Activated CD4-positive, alpha-beta T cell treated with anti-CD3 and anti-CD28 coated beads, Interleukin-2, amount 50 U/mL, for 1 hour (primary cell): ENCODE measurements around the gene ADCY5.

Source experiments
- DNase-seq: peaks from one replicate; pipeline ENCODE4 v3.0.0-alpha.2; 2020

ADCY5 gene

DNA sequence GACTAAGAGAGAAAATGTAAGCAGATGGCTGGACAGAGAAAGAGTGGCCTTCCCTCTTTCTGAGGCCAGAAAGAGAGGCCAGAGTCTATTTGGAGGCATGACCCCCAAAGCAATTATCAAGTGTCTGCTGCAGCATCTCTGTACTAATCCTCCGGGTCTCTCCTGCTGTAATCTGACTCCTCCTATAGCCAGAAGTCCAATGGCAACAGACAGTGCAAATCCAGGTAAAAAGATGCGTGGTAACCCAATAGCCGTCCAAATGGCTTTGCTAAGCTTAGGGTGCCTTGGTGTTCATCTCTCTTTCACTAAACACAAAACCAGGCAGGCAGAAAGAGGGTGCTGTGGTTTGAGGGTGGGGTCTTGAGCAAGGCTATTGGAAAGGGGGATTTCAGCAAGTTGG, 91.6 kb downstream of the ADCY5 start:
- no peak for DNase-seq

DNA sequence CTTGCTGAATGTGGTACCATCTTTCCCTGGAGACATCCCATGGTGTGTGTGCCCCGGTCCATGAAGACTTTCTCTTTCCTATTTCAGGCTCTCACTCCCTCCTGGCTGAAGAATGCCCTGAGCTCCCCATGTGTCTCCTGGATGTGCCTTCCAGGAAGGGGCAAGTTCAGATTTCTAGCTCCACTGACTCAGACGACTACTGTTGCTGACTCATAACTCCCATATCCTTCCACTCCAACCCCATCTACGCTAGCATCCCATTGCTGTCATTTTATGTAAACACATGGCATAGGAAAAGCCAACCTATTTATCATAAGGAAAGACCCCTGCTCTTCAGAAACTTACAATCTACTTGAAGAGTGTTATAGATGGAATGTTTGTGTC, 95.0 kb downstream of the ADCY5 start:
- DNase-seq, result no peak

- DNase-seq, result no peak
Observed at GRCh38 chr3:123353227-123353849, 95.6 kb downstream of the ADCY5 start.

GRCh38 chr3:123352134-123352554, 96.7 kb downstream of the ADCY5 start:
- DNase-seq, result no peak

GRCh38 chr3:123351501-123351900, 97.4 kb downstream of the ADCY5 start:
- no peak for DNase-seq

GRCh38 chr3:123350971-123351370, 97.9 kb downstream of the ADCY5 start:
- no peak for DNase-seq

DNA sequence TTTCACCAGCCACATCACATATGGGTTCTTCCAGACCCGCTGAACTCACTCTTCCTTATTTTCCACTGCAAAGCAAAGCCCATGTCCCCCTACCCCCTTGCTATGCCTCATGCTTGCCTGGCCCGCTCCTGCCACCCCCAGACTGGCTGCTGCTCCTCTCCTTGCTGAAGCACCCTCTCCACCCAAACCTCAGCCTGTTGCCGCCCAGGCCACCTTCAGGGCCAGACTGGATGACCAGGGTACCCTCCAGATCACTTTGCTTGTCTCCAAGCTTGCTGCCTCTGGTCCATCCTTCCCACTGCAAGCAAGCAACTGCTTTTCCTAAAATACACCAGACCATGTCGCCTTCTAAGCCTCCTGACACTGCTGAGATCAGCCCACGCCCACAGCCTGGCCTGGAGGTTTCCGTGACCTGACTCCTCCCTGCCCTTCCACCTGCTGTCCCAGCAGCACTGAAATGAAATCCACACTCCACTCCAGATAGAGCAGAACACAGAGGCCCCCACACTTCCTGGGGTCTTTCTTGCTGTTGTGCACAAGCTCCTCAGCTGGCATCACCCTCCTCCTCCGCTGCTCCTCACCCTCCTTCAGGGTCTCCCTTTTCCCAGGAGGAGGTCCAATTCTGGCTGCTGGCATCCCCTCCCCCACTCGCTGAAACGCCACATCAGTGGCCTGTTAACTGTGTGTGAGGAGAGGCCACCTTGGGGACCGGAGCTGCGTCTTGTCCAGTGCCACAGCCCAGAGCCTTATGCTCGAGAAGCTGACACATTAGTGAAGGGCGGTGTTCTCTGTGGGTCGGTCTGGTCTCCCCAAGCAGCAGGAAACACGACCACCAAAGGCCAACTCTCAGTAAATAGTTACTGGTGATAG, 99.1 kb downstream of the ADCY5 start:
- DNase-seq, result no peak

- DNase-seq, result no peak
Observed at GRCh38 chr3:123349201-123349535, 99.7 kb downstream of the ADCY5 start.

DNA sequence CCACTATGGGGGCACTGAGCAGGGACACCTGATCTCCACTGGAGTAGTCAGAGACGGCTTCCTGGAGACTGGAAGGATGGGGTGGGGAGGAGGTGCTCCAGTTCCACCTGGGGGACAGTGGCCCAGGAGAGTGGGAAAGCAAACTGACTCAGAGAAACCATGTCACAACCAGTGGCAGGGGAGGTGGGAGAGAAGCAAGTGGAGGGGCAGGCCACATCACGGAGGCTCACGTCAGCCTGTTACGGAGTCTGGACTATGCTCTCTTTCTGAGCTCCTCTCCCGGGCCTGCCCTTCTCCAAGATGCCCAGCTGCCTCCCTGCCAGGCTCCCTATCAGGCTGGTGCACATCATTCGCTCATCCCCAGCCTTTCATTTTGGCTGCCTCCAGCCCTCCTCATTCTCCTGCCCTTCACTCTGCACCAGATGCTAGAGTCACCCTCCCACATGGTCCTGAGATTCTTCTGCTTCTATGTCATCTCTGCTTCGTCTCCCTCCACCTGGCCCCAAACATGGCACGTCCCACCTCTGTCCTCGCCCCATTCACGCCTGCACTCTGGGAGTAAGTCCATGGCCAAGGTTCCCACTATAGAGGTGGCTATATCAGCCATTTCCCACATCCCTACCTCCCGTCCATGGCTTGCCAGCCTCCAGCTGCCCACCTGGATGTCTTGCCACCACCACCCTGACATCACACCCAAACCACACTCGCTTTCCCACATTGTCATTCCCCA, 100.3 kb downstream of the ADCY5 start:
- DNase-seq, result no peak

DNA sequence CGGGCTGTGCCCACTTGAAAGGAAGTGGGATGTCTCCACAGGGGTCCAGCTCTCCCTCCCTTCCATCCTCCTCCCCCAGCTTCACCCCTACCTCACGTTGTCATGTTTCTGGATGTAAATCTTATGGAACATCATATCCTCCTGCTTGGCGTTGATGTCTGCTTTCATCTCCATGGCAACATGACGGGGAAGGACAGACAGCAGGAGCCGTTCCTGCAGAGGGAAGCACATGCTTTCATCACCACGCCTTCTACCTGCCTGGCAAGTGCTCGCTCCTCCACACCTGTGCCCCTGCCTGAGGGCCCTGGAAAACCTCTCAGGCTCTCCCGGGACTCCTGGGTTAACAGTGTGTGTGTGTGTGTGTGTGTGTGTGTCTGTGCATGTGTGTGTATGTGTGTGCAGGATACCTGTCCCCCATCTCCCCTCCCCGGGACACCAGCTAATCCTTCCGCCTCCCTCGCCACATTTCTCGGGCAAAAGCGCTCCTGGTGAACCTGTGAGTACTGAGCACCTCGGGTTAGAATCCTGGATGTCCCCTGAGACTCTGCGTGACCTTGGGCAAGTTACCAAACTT, 101.1 kb downstream of the ADCY5 start:
- DNase-seq, result no peak

DNA sequence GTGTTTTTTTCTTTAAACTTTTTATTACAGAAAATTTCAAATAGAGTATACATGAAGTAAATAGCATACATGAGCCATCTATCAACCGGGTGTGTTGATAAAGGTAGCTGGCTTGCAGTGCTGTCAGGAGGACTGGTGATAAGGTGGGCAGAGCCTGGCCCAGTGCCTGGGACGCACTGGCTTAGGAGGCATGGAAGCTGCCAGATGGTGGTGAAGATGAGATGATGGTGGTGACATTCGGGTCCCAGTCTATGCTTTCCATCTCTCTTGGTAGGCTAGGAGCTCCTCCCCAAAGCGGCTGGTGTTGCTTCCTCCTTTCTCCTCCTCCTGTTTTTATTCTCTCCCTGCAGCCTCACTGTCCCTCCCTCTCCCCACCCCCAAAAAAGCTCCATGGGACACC, 101.7 kb downstream of the ADCY5 start:
- no peak for DNase-seq

- no peak for DNase-seq
Observed at GRCh38 chr3:123346021-123346420, 102.9 kb downstream of the ADCY5 start.

DNA sequence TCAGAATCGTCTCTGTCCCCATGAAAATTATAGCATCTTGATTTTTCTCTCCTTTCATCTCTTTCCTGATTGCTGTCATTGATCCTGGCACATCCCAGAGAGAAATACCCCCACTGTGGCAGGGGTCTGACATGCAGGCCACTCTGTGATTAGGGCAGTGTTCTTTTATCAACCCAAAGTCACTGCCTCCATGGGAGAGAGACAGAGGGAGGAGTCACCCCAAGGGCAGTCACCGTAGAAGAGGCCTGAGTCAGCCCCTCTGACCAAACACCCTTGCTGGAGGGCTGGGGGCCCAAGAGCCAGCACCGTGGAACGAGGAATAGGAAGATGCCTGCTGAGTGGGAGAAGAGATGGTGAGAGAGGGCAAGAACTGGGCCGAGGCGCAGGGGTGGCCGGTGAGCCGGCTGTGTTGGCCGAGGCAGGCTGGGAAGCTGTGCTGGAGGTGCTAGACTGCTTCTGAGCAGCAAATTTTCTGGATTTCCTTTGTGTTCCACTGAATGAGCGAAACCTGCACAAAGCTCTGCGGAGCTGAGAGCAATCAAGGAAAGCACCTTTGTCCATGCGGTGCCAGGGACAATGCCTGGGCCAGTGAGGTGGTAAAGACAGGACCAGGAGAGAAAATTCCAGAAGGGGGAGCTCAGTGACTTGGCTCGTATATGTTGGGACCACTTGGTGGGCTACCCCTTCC, 103.8 kb downstream of the ADCY5 start:
- no peak for DNase-seq

DNA sequence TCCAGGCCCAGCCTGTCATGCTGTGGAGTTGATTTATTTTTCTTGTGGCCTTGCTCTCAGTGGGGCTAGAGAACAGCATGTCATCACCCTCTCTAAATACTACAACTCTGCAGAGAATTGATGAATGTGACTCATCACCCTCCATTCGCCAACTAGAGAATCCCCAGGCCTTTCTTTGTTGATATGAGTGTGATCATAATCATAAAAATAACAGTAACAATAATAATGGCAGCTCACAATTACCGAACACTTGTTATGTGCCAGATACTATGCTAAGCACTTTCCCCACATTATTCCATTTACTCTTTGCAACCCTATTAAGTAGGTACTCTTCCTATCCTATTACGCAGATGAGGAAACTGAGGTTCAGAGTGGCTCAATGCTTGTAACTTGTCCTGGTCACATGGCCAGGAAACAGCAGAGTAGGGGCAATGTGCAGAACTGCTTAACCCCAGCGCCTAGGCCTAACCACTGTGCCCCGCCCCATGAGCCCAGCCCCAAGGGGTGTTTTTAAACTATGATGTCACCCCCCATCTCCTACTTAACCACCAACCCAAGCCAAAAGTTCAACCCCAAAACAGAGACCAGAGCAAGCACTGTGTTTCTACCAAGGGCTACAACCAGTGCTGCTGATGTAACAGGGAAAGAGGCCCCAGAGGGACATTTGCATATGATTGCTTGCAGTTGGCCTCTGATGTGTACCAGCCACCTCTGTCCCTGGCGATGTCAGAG, 104.5 kb downstream of the ADCY5 start:
- DNase-seq, result no peak

DNA sequence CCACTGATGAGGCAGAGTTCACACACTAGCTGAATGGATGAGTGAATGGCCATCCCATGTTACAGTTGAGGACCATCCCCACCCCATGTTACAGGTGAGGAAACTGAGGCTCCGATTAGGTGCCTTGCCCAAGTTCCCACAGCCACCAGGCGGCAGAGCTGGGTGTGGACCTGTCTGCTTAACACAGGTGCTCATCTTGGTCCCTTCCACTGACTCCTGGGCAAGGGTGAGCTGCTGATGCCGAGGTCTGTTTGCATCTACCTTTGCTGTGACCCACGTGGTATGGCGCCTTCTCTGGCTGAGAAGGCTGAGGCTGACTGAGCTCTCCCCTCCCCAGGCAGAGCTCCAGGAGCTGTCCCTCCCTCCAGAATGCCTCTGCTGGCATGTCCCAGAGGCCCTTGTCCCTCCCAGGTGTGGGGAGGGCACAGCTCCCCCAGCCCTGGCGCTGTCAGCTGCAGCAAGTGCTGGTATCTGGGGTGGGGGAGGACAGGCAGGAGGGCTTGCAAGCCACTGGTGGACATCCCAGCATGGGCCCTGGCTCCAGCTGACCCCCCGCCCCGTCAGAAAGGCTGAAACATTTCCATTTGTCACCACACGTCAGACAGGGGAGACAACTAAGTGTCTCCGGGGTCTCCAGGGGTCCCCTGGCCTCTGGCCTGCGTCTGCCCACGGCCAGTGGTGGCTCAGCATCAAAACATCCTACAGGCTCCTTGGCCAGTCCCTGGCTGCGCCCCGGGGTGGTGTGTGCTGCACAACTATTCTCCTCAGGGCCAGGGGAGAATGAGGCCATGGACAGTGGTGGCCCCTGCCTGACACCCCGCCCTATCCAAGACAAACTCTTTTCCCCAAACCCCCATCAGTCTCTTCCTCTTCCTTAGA, 105.4 kb downstream of the ADCY5 start:
- no peak for DNase-seq

GRCh38 chr3:123342631-123343080, 106.2 kb downstream of the ADCY5 start:
- no peak for DNase-seq

GRCh38 chr3:123341871-123342630, 106.8 kb downstream of the ADCY5 start:
- DNase-seq, result no peak

GRCh38 chr3:123340336-123340735, 108.6 kb downstream of the ADCY5 start:
- no peak for DNase-seq

- DNase-seq, result no peak
Observed at GRCh38 chr3:123339302-123339701, 109.6 kb downstream of the ADCY5 start.

DNA sequence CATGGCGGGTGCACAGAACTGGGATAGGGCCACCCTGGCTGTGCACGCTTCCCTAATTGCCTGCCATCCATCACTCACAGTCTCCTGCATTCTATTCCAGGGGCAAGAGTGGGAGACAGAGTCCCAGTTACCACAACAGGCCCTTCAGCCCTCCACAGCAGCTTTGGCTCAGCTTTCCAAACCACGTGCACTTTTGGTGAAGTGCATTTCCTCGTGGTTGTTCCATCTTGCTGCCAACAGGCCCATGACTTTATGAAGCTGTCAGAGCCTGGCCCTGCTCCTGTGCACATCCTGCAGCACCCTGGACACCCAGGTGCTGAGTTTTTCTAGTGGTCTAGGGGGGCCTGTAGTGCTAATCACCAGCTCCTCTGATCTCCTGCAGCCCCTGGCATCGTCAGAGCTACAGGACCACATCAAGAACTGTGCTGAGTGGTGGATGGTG, 110.2 kb downstream of the ADCY5 start:
- no peak for DNase-seq
